T-cell (primary cell): ENCODE data around the gene WDR37. TPM values are rescaled to one million over a fixed set of nuclear protein-coding genes. Genes with fewer than 3 reads are reported as not detected.
"Not testable (repeated sequence)": the region's sequence is repeated elsewhere in the genome, so short reads cannot be mapped to it uniquely, and the experiment has no call there.

Source experiments
- ATAC-seq, 4 experiments: fragments of 200-7000 bp in 3 of 4; fragments of 150-1000 bp in 1 of 4; cut with Tn5 transposase; replicated peaks in 1 of 4; 1 replicate in 3 of 4; 2 replicates in 1 of 4; pipeline ENCODE4 v1.10.0; 2021; ENCODE audit warnings: moderate library complexity in 3 of 4, mild to moderate bottlenecking in 2 of 4, moderate number of reproducible peaks in 1 of 4
- CTCF ChIA-PET, 2 donors: fragments of 300-600 bp; sonication (Branson Sonifier 250); formaldehyde crosslinking; loops; one replicate each; lab custom pipeline; 2022; ENCODE audit warnings: antibody characterized with exemption in 2 of 2; lab: Charles Lee
- POLR2A ChIA-PET, 2 donors: fragments of 300-600 bp; sonication (Branson Sonifier 250); formaldehyde crosslinking; loops; one replicate each; lab custom pipeline; 2022; ENCODE audit warnings: antibody characterized with exemption in 2 of 2; lab: Charles Lee
- DNase-seq, 35 experiments: peaks; one replicate each; pipeline versions ENCODE4 v3.0.0 to v3.0.0-alpha.2; 2013 to 2023
- H3K27ac ChIP-seq: one replicate; pipeline ENCODE4 v1.5.1; 2013; ENCODE audit warnings: low read length
- H3K27me3 ChIP-seq, 2 experiments: replicated peaks in 1 of 2; 1 replicate in 1 of 2; 2 replicates in 1 of 2; pipeline versions ENCODE4 v1.6.1 to v1.7.0; 2013; ENCODE audit warnings: low read length in 1 of 2, mixed read lengths in 1 of 2; ENCODE audit not compliant: control insufficient read depth in 2 of 2, insufficient read depth in 2 of 2; ENCODE audit errors: extremely low read depth in 1 of 2
- H3K36me3 ChIP-seq, 2 donors: 1 replicate in 1 of 2; 2 replicates in 1 of 2; pipeline versions ENCODE4 v1.6.1 to v1.7.0; 2013; ENCODE audit warnings: low read length in 1 of 2; ENCODE audit not compliant: control insufficient read depth in 2 of 2, insufficient read depth in 1 of 2; ENCODE audit errors: extremely low read depth in 1 of 2
- H3K4me1 ChIP-seq, 2 experiments: 1 replicate in 1 of 2; 2 replicates in 1 of 2; pipeline versions ENCODE4 v1.6.1 to v1.7.0; 2013; ENCODE audit warnings: low read length in 2 of 2, mixed read lengths in 1 of 2; ENCODE audit not compliant: insufficient read depth in 2 of 2, control insufficient read depth in 1 of 2; ENCODE audit errors: extremely low read depth in 1 of 2
- H3K4me3 ChIP-seq, 2 donors: 1 replicate in 1 of 2; 2 replicates in 1 of 2; pipeline versions ENCODE4 v1.5.1 to v1.7.0; 2013; ENCODE audit warnings: mild to moderate bottlenecking in 2 of 2, low read length in 1 of 2, moderate library complexity in 1 of 2; ENCODE audit not compliant: control insufficient read depth in 1 of 2; ENCODE audit errors: extremely low read depth in 1 of 2
- H3K9me3 ChIP-seq: 2 replicates; pipeline ENCODE4 v1.7.0; 2013
- H3K27ac Mint-ChIP-seq, 2 donors: one replicate each; pipeline ENCODE4 v1.8.0; 2020 to 2021; ENCODE audit warnings: mild to moderate bottlenecking in 2 of 2, mixed read lengths in 2 of 2
- H3K27me3 Mint-ChIP-seq, 2 donors: one replicate each; pipeline ENCODE4 v1.8.0; 2021 to 2022; ENCODE audit warnings: mixed read lengths in 2 of 2
- H3K36me3 Mint-ChIP-seq: one replicate; pipeline ENCODE4 v1.8.0; 2021; ENCODE audit warnings: mixed read lengths
- H3K4me1 Mint-ChIP-seq, 3 donors: one replicate each; pipeline ENCODE4 v1.8.0; 2020 to 2022; ENCODE audit warnings: mixed read lengths in 3 of 3, mild to moderate bottlenecking in 1 of 3
- H3K4me3 Mint-ChIP-seq, 3 donors: one replicate each; pipeline ENCODE4 v1.8.0; 2020 to 2022; ENCODE audit warnings: mild to moderate bottlenecking in 3 of 3, mixed read lengths in 3 of 3, moderate library complexity in 3 of 3
- H3K9me3 Mint-ChIP-seq, 3 donors: one replicate each; pipeline ENCODE4 v1.8.0; 2020 to 2022; ENCODE audit warnings: mixed read lengths in 3 of 3
- WGBS: methylation state at CpG from one replicate; pipeline ENCODE4 v1.1.5; 2013; ENCODE audit warnings: missing lambda C conversion rate; ENCODE audit not compliant: insufficient coverage; 5-methylcytosine and 5-hydroxymethylcytosine counted together
- total RNA-seq, 35 experiments: library from RNA in 6 of 35; stranded (reverse) in 6 of 35; fragments of 120-200 nt in 1 of 35; gene quantifications; one replicate each; pipeline versions ENCODE4 v1.2.1 to v1.2.4 and lab custom pipeline; 2013 to 2026

The WDR37 gene
- total RNA-seq, 5 donors from 2014 or later (not counting 1 experiment from before 2014, with no cell fraction given), result 34.6 to 40.4 (median 37.3) TPM

DNA sequence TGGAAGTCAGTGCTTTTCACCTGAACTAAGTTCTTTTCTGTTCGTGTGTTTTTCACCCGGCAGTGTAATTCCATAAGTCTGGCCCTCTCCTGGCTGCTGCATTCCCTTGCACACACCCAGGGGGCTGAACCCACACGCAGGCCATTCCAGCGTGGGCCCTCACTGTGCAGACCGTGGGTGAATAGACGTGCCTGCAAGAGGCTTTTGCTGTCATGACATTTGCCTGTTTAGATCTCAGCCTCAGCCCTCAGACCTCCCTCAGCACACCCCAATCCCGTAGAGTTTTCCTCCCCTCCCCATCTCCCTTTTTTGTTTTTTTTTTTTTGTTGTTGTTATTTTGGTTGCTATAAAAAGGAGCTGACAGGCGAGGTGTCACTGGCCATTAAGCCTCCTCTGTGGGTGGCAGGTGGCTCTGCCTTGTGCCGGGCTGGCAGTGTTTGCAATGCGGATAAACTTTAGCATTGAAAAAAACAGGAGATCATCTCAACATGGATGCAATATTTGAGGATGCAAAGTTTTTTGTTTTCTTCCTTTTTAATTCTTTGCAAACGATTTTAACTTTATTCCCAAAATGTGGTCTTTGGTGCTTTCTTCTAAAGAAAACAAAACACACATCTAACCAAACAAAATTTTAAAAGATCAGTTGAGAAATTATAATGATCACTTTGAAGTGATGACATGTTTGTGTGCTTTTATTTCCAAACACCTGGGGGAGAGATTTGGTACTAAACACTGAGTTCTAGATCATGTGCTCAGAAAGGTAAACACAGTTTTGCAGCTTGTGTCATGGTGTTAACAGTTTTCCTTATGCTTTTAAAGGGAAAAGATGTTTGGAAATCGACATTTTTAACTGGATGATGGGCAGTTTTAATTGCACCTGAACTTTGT is 58.8 kb downstream of the WDR37 start:
- H3K4me3 Mint-ChIP-seq, result no peak overlapping the region
- CTCF ChIA-PET, result interaction anchor here in 1 of 2 donors (0.6 to 0.7 kb wide), 2 partner anchors 25 to 273 kb away, joined by 3 read pairs; no protein-coding TSS in a partner anchor
- H3K27me3 Mint-ChIP-seq, result no peaks in the 10 kb centered on the region
- ATAC-seq (no peak), DNase-seq (no peak)
- no peak overlapping the region for H3K4me3 ChIP-seq
- H3K36me3 ChIP-seq, result peaks cover 17 to 75% of the 10 kb centered on the region in 2 donors
- peaks cover 6 to 24% of the 10 kb centered on the region in 2 experiments for H3K4me1 ChIP-seq
- peaks cover 54 to 72% (median 58%) of the 10 kb centered on the region in 3 donors for H3K4me1 Mint-ChIP-seq
- peak overlapping the region; percentile 23 to 39 for H3K27ac Mint-ChIP-seq
- POLR2A ChIA-PET, result interaction anchor here in 1 of 2 donors (0.6 kb wide), 1 partner anchor 171 kb away, joined by 5 read pairs; no protein-coding TSS in a partner anchor
- WGBS, result 95% methylated on average over 8 of the region's 12 CpGs
- no peaks in the 10 kb centered on the region for H3K9me3 Mint-ChIP-seq
- no peaks in the 10 kb centered on the region for H3K27me3 ChIP-seq
- H3K9me3 ChIP-seq, result no peaks in the 10 kb centered on the region
- H3K36me3 Mint-ChIP-seq, result peaks cover 70% of the 10 kb centered on the region
- H3K27ac ChIP-seq, result no peak overlapping the region

DNA sequence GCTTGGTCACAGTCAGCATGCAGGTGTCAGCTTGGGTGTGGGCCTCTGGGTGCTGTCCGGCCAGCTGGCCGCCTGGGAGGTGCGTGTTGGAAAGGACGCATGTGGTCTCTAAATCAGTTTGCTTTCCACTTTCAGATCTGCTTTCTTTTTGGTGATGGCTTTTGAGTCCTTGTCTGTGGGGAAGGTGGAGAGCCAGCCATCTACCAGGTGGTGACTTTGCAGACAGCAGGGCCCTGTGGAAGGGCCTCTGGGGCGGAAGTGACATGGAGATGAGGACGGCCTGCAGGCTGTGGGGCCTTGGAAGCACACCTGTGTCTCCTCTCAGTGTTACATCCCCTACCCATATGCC is 59.4 kb downstream of the WDR37 start:
- no peaks in the 10 kb centered on the region for H3K27me3 ChIP-seq
- peaks cover 17 to 81% of the 10 kb centered on the region in 2 donors for H3K36me3 ChIP-seq
- no peaks in the 10 kb centered on the region for H3K9me3 Mint-ChIP-seq
- peaks cover 51 to 67% (median 54%) of the 10 kb centered on the region in 3 donors for H3K4me1 Mint-ChIP-seq
- H3K4me3 ChIP-seq, result no peak overlapping the region
- H3K9me3 ChIP-seq, result no peaks in the 10 kb centered on the region
- POLR2A ChIA-PET, result no interaction called here
- H3K27ac Mint-ChIP-seq, result peak overlapping the region in 1 of 2 donors; percentile 81
- ATAC-seq (no peak), DNase-seq (no peak)
- H3K36me3 Mint-ChIP-seq, result peaks cover 73% of the 10 kb centered on the region
- peaks cover 3 to 18% of the 10 kb centered on the region in 2 experiments for H3K4me1 ChIP-seq
- H3K4me3 Mint-ChIP-seq, result no peak overlapping the region
- 91% methylated on average over 4 of the region's 6 CpGs for WGBS
- no peak overlapping the region for H3K27ac ChIP-seq
- H3K27me3 Mint-ChIP-seq, result no peaks in the 10 kb centered on the region
- CTCF ChIA-PET, result interaction anchor here in 1 of 2 donors (0.7 kb wide), 1 partner anchor 272 kb away, joined by 3 read pairs; no protein-coding TSS in a partner anchor

DNA sequence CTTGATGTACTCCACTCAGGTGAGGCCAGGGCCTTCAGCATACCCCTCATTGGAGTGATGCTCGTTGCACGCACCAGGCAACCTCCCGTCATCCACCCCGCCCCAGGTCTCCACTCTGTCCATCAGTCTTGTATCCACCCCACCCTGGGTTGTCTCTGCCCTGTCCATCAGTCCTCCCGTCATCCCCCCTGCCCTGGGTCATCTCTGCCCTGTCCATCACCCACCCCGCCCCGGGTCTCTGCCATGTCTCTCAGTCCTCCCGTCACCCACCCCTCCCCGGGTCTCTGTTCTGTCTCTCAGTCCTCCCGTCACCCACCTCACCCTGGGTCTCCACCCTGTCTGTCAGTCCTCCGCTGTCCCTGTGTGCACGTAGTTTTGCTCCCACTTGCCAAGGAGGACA is 59.9 kb downstream of the WDR37 start:
- no peak overlapping the region for H3K4me3 Mint-ChIP-seq
- no peaks in the 10 kb centered on the region for H3K27me3 ChIP-seq
- ATAC-seq (no peak), DNase-seq (no peak)
- ChIA-PET CTCF (no interaction called here), POLR2A (no interaction called here)
- H3K4me1 Mint-ChIP-seq, result peaks cover 46 to 62% (median 50%) of the 10 kb centered on the region in 3 donors
- no peak overlapping the region for H3K4me3 ChIP-seq
- peak overlapping the region in 1 of 2 donors; percentile 81 for H3K27ac Mint-ChIP-seq
- H3K9me3 Mint-ChIP-seq, result no peaks in the 10 kb centered on the region
- peaks cover 17 to 86% of the 10 kb centered on the region in 2 donors for H3K36me3 ChIP-seq
- H3K9me3 ChIP-seq, result no peaks in the 10 kb centered on the region
- peaks cover 2 to 15% of the 10 kb centered on the region in 2 experiments for H3K4me1 ChIP-seq
- 96% methylated on average over 7 of the region's 12 CpGs for whole genome bisulfite sequencing
- peaks cover 73% of the 10 kb centered on the region for H3K36me3 Mint-ChIP-seq
- H3K27me3 Mint-ChIP-seq, result no peaks in the 10 kb centered on the region
- no peak overlapping the region for H3K27ac ChIP-seq

DNA sequence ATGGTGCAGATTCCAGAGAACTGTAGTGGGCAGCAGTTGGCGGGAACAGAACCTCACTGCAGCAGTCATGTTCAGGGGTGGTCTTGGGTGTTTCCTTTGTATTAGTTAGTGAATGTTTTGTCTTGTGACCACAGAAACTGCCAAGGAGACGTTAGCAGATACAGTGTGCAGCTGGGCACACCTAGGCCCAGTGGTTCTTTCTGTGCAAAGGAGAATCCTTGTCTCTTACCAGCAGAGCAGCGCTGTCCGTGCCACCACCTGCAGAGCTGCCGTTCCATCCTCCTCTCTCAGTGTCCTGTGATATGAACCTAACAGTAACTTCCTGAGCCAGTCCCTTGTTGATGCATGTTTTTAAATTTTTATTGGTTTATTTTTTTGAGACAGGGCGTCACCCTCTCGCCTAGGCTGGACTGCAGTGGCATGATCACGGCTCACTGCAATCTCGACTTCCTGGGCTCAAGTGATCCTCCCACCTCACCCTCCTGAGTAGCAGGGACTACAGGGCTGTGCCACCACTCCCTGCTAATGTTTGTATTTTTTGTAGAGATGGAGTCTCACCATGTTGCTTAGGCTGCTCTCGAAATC is 60.6 kb downstream of the WDR37 start:
- Mint-ChIP-seq H3K36me3 (peaks cover 79% of the 10 kb centered on the region), H3K9me3 (no peaks in the 10 kb centered on the region), H3K4me3 (no peak overlapping the region), H3K4me1 (peaks cover 43 to 56% (median 44%) of the 10 kb centered on the region in 3 donors), H3K27ac (peak overlapping the region; percentile 81 to 90), H3K27me3 (no peaks in the 10 kb centered on the region)
- Histone ChIP-seq H3K9me3 (no peaks in the 10 kb centered on the region), H3K36me3 (peaks cover 23 to 89% of the 10 kb centered on the region in 2 donors), H3K27ac (peak overlapping the region; percentile 6), H3K4me3 (no peak overlapping the region), H3K27me3 (no peaks in the 10 kb centered on the region), H3K4me1 (peaks cover 2 to 15% of the 10 kb centered on the region in 2 experiments)
- POLR2A ChIA-PET, result no interaction called here
- CTCF ChIA-PET, result no interaction called here
- no peak for DNase-seq
- no peak for ATAC-seq
- WGBS, result 88% methylated on average over 3 of the region's 10 CpGs

DNA sequence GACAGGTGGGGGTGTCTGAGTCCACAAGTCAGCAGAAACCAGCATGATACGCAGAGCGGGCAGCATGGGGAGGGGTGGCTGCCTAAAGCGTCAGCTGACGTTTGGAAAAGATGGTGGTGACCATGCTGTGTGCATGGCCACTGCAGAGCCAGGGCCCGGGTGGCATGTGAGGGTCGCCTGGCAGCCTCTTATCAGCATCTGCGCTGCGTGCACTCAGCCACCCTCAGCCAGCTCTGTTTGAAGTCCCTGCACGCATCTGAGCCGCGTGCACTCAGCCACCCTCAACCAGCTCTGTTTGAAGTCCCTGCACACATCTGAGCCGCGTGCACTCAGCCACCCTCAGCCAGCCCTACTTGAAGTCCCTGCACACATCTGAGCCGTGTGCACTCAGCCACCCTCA is 61.5 kb downstream of the WDR37 start:
- 69% methylated on average over 11 of the region's 14 CpGs for WGBS
- Histone ChIP-seq H3K27ac (peak overlapping the region; percentile 6), H3K27me3 (no peaks in the 10 kb centered on the region), H3K4me1 (peaks cover 2 to 15% of the 10 kb centered on the region in 2 experiments), H3K36me3 (peaks cover 23 to 89% of the 10 kb centered on the region in 2 donors), H3K9me3 (no peaks in the 10 kb centered on the region), H3K4me3 (no peak overlapping the region)
- peak overlapping the region; percentile 81 to 90 for H3K27ac Mint-ChIP-seq
- no peak overlapping the region for H3K4me3 Mint-ChIP-seq
- peaks cover 37 to 56% (median 37%) of the 10 kb centered on the region in 3 donors for H3K4me1 Mint-ChIP-seq
- DNase-seq, result peak in 3 of 35 experiments; percentile 3 to 42 (median 22)
- ChIA-PET CTCF (no interaction called here), POLR2A (no interaction called here)
- peaks cover 79% of the 10 kb centered on the region for H3K36me3 Mint-ChIP-seq
- peak in 3 of 4 experiments; percentile 38 to 42 (median 38) for ATAC-seq
- no peaks in the 10 kb centered on the region for H3K9me3 Mint-ChIP-seq
- H3K27me3 Mint-ChIP-seq, result no peaks in the 10 kb centered on the region

DNA sequence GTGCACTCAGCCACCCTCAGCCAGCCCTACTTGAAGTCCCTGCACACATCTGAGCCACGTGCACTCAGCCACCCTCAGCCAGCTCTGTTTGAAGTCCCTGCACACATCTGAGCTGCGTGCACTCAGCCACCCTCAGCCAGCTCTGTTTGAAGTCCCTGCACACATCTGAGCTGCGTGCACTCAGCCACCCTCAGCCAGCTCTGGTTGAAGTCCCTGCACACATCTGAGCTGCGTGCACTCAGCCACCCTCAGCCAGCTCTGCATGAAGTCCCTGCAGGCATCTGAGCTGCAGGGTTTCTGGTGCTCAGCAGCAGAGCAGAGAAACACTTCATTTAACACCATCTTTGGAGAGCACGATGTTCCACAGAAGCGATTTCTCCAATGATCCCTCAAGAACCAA is 62.1 kb downstream of the WDR37 start:
- ATAC-seq, result peak in 1 of 4 experiments; percentile 55
- H3K4me3 ChIP-seq, H3K27me3 ChIP-seq, H3K9me3 Mint-ChIP-seq, H3K27me3 Mint-ChIP-seq, CTCF ChIA-PET, H3K9me3 ChIP-seq: not testable (repeated sequence)
- peaks cover 23 to 87% of the 10 kb centered on the region in 2 donors for H3K36me3 ChIP-seq
- peak in 17 of 35 experiments; percentile 3 to 55 (median 14) for DNase-seq
- POLR2A ChIA-PET, result interaction anchor here in 1 of 2 donors (0.7 kb wide), 1 partner anchor 15 kb away, joined by 3 read pairs; no protein-coding TSS in a partner anchor
- Mint-ChIP-seq H3K4me1 (peaks cover 39 to 57% (median 41%) of the 10 kb centered on the region in 3 donors), H3K36me3 (peaks cover 79% of the 10 kb centered on the region), H3K27ac (peak overlapping the region; percentile 84 to 85), H3K4me3 (peak overlapping the region in 1 of 3 donors; percentile 23)
- peaks cover 2 to 15% of the 10 kb centered on the region in 2 experiments for H3K4me1 ChIP-seq
- H3K27ac ChIP-seq, result peak overlapping the region; percentile 17
- 33% methylated on average over 4 of the region's 6 CpGs for WGBS
